Measurements from ENCODE around the gene PUS7. TPM values are rescaled to one million over a fixed set of nuclear protein-coding genes. Genes with fewer than 3 reads are reported as not detected.
"Not testable (repeated sequence)": the region's sequence is repeated elsewhere in the genome, so short reads cannot be mapped to it uniquely, and the experiment has no call there.

Gene PUS7
- total RNA-seq, 1 donor from 2014 or later = 39.8 TPM

GRCh38 chr7:105454095-105454747, 67.8 kb downstream of the PUS7 start:
- Histone ChIP-seq H3K4me3 (no peak overlapping the region), H3F3A (ENCODE audit: low read depth) (peaks cover 19% of the 10 kb centered on the region), H3K27ac (no peak overlapping the region), H4K20me1 (ENCODE audit: low read depth) (no peaks in the 10 kb centered on the region), H3K36me3 (peaks cover 8% of the 10 kb centered on the region), H2AFZ (replicated peaks) (no peak overlapping the region), H3K9ac (no peak overlapping the region), H3K9me3 (ENCODE audit: low read depth) (no peaks in the 10 kb centered on the region), H3K4me2 (no peak overlapping the region), H3K79me2 (ENCODE audit: low read depth) (no peaks in the 10 kb centered on the region), H3K4me1 (peaks cover 10% of the 10 kb centered on the region), H3K27me3 (no peaks in the 10 kb centered on the region)
- peaks cover 4% of the 10 kb centered on the region for H3K27me3 Mint-ChIP-seq (ENCODE audit: insufficient read depth, low read depth)
- H3K27ac Mint-ChIP-seq = no peak overlapping the region
- peaks cover 12% of the 10 kb centered on the region for H3K36me3 Mint-ChIP-seq
- H3K4me1 Mint-ChIP-seq = peaks cover 34% of the 10 kb centered on the region
- no peak overlapping the region for H3K4me3 Mint-ChIP-seq
- no peaks in the 10 kb centered on the region for H3K9me3 Mint-ChIP-seq
- DNase-seq (ENCODE audit: low spot score) = no peak
- TF ChIP-seq EZH2 (IDR thresholded peaks at IDR 0.05) = no peak
- TF ChIP-seq CTCF (IDR thresholded peaks at IDR 0.05) = no peak
- no peak for TF ChIP-seq EZH2phosphoT487 (IDR thresholded peaks at IDR 0.05)

- Histone ChIP-seq H3K79me2 (ENCODE audit: low read depth) (no peaks in the 10 kb centered on the region), H2AFZ (replicated peaks) (no peak overlapping the region), H3K27me3 (no peaks in the 10 kb centered on the region), H3K9me3 (ENCODE audit: low read depth) (no peaks in the 10 kb centered on the region), H3K4me1 (no peaks in the 10 kb centered on the region), H3K27ac (no peak overlapping the region), H3K36me3 (peaks cover 3% of the 10 kb centered on the region), H3K9ac (no peak overlapping the region), H3F3A (ENCODE audit: low read depth) (no peaks in the 10 kb centered on the region), H4K20me1 (ENCODE audit: low read depth) (no peaks in the 10 kb centered on the region), H3K4me2 (no peak overlapping the region), H3K4me3 (no peak overlapping the region)
- Mint-ChIP-seq H3K9me3 (no peaks in the 10 kb centered on the region), H3K36me3 (peaks cover 3% of the 10 kb centered on the region), H3K27ac (peak overlapping the region; percentile 43), H3K4me1 (peaks cover 23% of the 10 kb centered on the region), H3K27me3 (ENCODE audit: insufficient read depth, low read depth) (peaks cover 4% of the 10 kb centered on the region), H3K4me3 (no peak overlapping the region)
- no peak for TF ChIP-seq CTCF (IDR thresholded peaks at IDR 0.05)
- DNase-seq (ENCODE audit: low spot score) = no peak
Observed at GRCh38 chr7:105452085-105452484, 70.0 kb downstream of the PUS7 start.

GRCh38 chr7:105450870-105451269, 71.2 kb downstream of the PUS7 start:
- H3K79me2 ChIP-seq (ENCODE audit: low read depth); H3K9ac ChIP-seq; H3K4me1 ChIP-seq; H3K27ac ChIP-seq; H3K27me3 Mint-ChIP-seq (ENCODE audit: insufficient read depth, low read depth); H3K36me3 Mint-ChIP-seq; H3K9me3 Mint-ChIP-seq; DNase-seq (ENCODE audit: low spot score); H2AFZ ChIP-seq (replicated peaks); H4K20me1 ChIP-seq (ENCODE audit: low read depth); H3K4me3 Mint-ChIP-seq; H3K4me3 ChIP-seq; H3K27me3 ChIP-seq; H3K36me3 ChIP-seq; H3K9me3 ChIP-seq (ENCODE audit: low read depth); H3F3A ChIP-seq (ENCODE audit: low read depth); H3K27ac Mint-ChIP-seq; H3K4me2 ChIP-seq: not testable (repeated sequence)
- H3K4me1 Mint-ChIP-seq = peaks cover 22% of the 10 kb centered on the region

GRCh38 chr7:105450177-105450861, 71.8 kb downstream of the PUS7 start:
- Histone ChIP-seq H4K20me1 (ENCODE audit: low read depth) (no peaks in the 10 kb centered on the region), H3K4me3 (no peak overlapping the region), H3K4me2 (no peak overlapping the region), H3K4me1 (no peaks in the 10 kb centered on the region), H3F3A (ENCODE audit: low read depth) (no peaks in the 10 kb centered on the region), H3K27me3 (no peaks in the 10 kb centered on the region), H3K79me2 (ENCODE audit: low read depth) (no peaks in the 10 kb centered on the region), H3K27ac (no peak overlapping the region), H3K9me3 (ENCODE audit: low read depth) (no peaks in the 10 kb centered on the region), H3K9ac (no peak overlapping the region), H3K36me3 (no peaks in the 10 kb centered on the region), H2AFZ (replicated peaks) (no peak overlapping the region)
- no peak overlapping the region for H3K27ac Mint-ChIP-seq
- no peak for DNase-seq (ENCODE audit: low spot score)
- TF ChIP-seq CTCF (IDR thresholded peaks at IDR 0.05) (no peak), EZH2 (IDR thresholded peaks at IDR 0.05) (no peak), EZH2phosphoT487 (IDR thresholded peaks at IDR 0.05) (no peak)
- peaks cover 22% of the 10 kb centered on the region for H3K4me1 Mint-ChIP-seq
- no peak overlapping the region for H3K4me3 Mint-ChIP-seq
- no peaks in the 10 kb centered on the region for H3K9me3 Mint-ChIP-seq
- H3K36me3 Mint-ChIP-seq = no peaks in the 10 kb centered on the region
- peaks cover 6% of the 10 kb centered on the region for H3K27me3 Mint-ChIP-seq (ENCODE audit: insufficient read depth, low read depth)
